Measurements from ENCODE around the gene ZNF680.
A peak's percentile ranks its signal among the peaks of the same experiment; 100 is the strongest.

The ZNF680 gene

DNA sequence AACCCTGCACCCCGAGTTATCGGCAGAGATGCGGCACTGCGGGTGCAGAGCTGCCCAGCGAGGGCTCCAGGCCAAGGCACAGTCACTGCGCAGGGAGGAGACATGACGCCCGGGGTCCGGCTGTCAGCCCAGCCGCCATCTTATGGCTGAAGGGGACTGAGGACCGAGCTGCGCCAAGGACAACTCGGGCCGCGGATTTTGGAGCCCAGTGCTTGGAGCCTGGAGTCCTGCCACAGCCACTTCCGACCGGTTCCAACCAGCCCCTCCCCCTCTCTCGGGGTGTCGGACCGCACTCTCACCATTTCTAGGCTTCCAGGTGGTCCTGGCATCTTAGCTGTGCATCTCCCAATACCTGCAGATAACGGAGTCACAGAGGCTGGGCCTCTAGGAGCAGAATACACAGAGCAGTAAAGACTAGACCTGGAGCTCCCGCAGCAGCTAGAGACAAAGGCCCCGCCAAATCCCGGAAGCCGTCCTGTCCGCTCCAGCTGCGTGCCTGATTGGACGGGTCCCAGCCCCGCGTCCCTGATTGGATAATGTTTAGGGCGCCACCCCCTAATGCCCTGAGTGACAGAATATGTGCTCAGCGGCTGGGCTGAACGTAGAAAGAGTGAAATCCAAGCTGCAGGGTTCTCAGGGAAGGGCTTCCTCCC, at the start of gene ZNF680:
Gene ZNF680 (minus strand): TSS at position 446 of the 653 bp plus-strand sequence. CDS start 117 bp downstream, at position 329.
- peak; percentile 95 for DNase-seq (ENCODE audit: low read depth)
- TF ChIP-seq, protein P1, sequence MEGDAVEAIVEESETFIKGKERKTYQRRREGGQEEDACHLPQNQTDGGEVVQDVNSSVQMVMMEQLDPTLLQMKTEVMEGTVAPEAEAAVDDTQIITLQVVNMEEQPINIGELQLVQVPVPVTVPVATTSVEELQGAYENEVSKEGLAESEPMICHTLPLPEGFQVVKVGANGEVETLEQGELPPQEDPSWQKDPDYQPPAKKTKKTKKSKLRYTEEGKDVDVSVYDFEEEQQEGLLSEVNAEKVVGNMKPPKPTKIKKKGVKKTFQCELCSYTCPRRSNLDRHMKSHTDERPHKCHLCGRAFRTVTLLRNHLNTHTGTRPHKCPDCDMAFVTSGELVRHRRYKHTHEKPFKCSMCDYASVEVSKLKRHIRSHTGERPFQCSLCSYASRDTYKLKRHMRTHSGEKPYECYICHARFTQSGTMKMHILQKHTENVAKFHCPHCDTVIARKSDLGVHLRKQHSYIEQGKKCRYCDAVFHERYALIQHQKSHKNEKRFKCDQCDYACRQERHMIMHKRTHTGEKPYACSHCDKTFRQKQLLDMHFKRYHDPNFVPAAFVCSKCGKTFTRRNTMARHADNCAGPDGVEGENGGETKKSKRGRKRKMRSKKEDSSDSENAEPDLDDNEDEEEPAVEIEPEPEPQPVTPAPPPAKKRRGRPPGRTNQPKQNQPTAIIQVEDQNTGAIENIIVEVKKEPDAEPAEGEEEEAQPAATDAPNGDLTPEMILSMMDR (IDR thresholded peaks at IDR 0.05; ENCODE audit: low read length, missing control alignments), result no peak
- H3K4me3 ChIP-seq (replicated peaks; ENCODE audit: low read depth, low read length), result peak within 1 kb of the TSS; percentile 98

DNA sequence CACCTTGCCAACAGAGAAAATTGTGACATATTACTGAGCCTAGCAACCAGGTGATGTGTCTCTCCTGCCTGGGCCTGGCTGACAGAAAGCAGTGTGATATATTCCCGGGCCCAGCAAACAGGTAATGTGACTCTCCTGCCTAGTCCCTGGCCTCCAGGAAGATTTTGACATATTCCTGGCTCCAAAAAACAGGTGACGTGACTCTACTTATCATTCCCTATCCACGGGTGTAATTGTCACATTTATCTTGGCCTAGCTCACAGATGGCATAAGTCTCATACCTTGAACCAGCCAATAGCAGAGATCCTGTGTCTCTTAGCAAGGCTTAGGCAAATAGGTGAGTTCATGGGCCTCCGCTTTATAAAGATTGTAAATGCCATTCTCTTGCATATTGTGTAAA, 49.6 kb upstream of the ZNF680 start:
- DNase-seq (ENCODE audit: low read depth), result no peak
- TF ChIP-seq, protein P1 (IDR thresholded peaks at IDR 0.05; ENCODE audit: low read length, missing control alignments), result no peak
- H3K4me3 ChIP-seq (replicated peaks; ENCODE audit: low read depth, low read length), result no peak overlapping the region

DNA sequence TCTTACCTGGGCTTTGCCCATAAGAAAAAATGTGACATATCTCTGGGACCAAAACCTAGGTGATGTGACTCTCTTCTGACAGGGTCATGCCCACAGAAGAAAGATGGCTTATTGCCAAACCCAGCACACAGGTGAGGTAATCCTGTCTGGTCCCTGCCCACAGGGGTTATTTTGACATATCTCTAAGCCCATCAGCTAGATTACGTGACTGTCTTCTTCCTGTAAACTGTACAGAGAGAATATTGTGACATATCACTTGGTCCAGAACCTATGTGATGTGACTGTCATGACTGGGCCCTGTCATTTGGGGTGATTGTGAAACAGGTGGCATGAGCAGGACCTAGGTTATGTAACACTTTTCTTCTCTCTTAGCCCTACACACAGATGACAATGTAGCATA, 48.8 kb upstream of the ZNF680 start:
- TF ChIP-seq, protein P1 (IDR thresholded peaks at IDR 0.05; ENCODE audit: low read length, missing control alignments), result no peak

DNA sequence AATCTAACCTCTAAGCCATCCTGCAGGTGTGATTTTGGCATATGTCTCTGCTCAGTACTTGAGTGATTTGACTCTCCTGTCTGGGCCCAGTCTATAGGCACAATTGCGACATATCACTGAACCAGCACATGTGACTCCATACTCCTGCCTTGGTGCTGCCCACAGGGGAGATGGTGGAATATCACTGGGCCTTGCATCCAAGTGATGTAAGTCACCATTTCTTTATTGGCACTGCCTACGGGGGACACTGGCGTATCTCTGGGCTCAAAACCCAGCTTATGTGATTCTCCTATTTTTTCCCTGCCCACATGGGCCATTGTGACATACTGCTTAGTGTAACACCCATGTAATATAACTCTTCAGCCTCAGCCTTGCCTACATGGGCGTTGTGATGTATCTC, 48.1 kb upstream of the ZNF680 start:
- DNase-seq (ENCODE audit: low read depth), result no peak
- TF ChIP-seq, protein P1 (IDR thresholded peaks at IDR 0.05; ENCODE audit: low read length, missing control alignments), result no peak
- no peak overlapping the region for H3K4me3 ChIP-seq (replicated peaks; ENCODE audit: low read depth, low read length)

More for the DNA sequence above, 48.8 kb upstream of the ZNF680 start:
- DNase-seq (ENCODE audit: low read depth), result no peak
- H3K4me3 ChIP-seq (replicated peaks; ENCODE audit: low read depth, low read length), result no peak overlapping the region

DNA sequence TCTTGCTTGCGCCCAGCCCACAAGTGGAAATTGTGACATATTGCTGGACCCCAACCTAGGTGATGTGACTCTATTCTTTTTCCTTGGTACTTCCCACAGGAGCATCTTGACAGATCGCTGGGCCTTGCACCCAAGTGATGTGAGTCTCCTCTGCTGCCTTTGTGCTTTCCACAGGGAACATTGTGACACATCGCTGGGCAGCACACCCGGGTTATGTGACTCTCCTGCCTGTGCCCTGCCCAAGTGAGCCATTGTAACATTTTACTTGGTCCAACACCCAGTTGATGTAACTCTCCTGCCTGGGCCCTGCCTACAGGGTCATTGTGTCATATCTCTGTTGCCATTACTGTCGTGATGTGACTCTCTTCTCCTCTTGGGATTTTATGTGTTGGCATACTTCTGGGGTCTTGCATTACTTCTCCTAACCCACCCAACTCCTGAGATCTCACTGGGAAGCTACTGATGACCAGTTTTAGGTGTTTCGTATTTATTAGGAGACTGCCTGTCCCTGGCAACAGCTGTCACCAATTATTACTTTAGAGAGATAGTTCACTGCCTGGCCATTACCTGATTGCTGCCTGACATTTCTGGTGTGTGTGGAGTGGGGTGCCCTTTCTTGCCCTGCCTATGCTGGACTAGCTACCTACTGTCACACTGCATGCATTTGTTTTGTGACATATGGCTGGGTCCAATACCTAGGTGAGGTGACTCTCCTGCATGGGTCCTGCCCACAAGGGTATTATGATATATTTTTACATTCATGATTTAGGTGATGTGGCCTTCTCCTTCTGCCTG, 45.4 kb upstream of the ZNF680 start:
- TF ChIP-seq, protein P1 (IDR thresholded peaks at IDR 0.05; ENCODE audit: low read length, missing control alignments), result no peak
- DNase-seq (ENCODE audit: low read depth), result no peak
- H3K4me3 ChIP-seq (replicated peaks; ENCODE audit: low read depth, low read length), result no peak overlapping the region

DNA sequence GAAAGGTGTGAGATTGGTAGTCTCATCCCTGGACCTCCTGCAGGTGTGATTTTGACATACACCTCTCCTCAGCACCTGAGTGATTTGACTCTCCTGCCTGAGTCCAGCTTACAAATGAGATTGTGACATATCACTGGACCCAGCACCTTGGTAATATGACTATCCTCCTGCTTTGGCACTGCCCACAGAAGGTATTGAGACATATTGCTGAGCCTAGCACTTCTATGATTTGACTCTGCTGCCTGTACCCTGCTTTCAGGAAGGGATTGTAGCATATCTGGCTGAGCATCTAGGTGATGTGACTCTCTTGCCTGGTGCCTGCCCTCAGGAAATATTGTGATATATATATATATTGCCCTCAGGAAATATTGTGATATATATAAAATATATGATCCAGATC, 43.5 kb upstream of the ZNF680 start:
- TF ChIP-seq, protein P1 (IDR thresholded peaks at IDR 0.05; ENCODE audit: low read length, missing control alignments), result no peak
- DNase-seq (ENCODE audit: low read depth), result no peak
- no peak overlapping the region for H3K4me3 ChIP-seq (replicated peaks; ENCODE audit: low read depth, low read length)
